ENCODE results near the gene INAFM2.
A peak's percentile ranks its signal among the peaks of the same experiment; 100 is the strongest.

The INAFM2 gene

GRCh38 chr15:40330368-40330836 is 6.9 kb downstream of the INAFM2 start:
- no peak for DNase-seq

GRCh38 chr15:40331026-40331425 is 7.5 kb downstream of the INAFM2 start:
- DNase-seq, result no peak

GRCh38 chr15:40331637-40332036 is 8.1 kb downstream of the INAFM2 start:
- DNase-seq, result no peak

GRCh38 chr15:40332113-40332781 is 8.8 kb downstream of the INAFM2 start:
- DNase-seq, result no peak

- DNase-seq, result peak; percentile 31
These were observed 10.5 kb downstream of the INAFM2 start for GRCh38 chr15:40333922-40334492.

GRCh38 chr15:40334541-40334940 is 11.0 kb downstream of the INAFM2 start:
- DNase-seq, result no peak

- DNase-seq, result no peak
These were observed 11.7 kb downstream of the INAFM2 start for GRCh38 chr15:40334941-40335795.

GRCh38 chr15:40335938-40336743 is 12.6 kb downstream of the INAFM2 start:
- no peak for DNase-seq

GRCh38 chr15:40336744-40337122 is 13.2 kb downstream of the INAFM2 start:
- no peak for DNase-seq

- no peak for DNase-seq
These were observed 14.1 kb downstream of the INAFM2 start for GRCh38 chr15:40337597-40337996.

GRCh38 chr15:40338041-40338657 is 14.7 kb downstream of the INAFM2 start:
- DNase-seq, result peak; percentile 80

- no peak for DNase-seq
These were observed 15.6 kb downstream of the INAFM2 start for GRCh38 chr15:40338921-40339620.

- no peak for DNase-seq
These were observed 16.1 kb downstream of the INAFM2 start for GRCh38 chr15:40339621-40339945.

- DNase-seq, result no peak
These were observed 16.7 kb downstream of the INAFM2 start for GRCh38 chr15:40340038-40340739.

- no peak for DNase-seq
These were observed 17.4 kb downstream of the INAFM2 start, which contains the start of gene CCDC9B for GRCh38 chr15:40340740-40341400. Gene CCDC9B (minus strand): TSS chr15:40340939. CDS start chr15:40340819, 120 bp downstream.

GRCh38 chr15:40342416-40343320 is 19.2 kb downstream of the INAFM2 start:
- DNase-seq, result no peak

GRCh38 chr15:40343512-40343911 is 20.0 kb downstream of the INAFM2 start:
- no peak for DNase-seq

GRCh38 chr15:40344217-40344616 is 20.7 kb downstream of the INAFM2 start:
- DNase-seq, result no peak

GRCh38 chr15:40344631-40345120 is 21.2 kb downstream of the INAFM2 start:
- DNase-seq, result peak; percentile 79

Data from CD4-positive, alpha-beta T cell treated with Interleukin-12 subunit alpha and Interleukin-12 subunit beta, for 1 hour (primary cell).